HL-60 (cell line): ENCODE data around the gene LIMCH1.

ENCODE experiments used
- CTCF ChIP-seq: IDR thresholded peaks from one replicate; pipeline ENCODE4 v1.5.1; 2011; ENCODE audit warnings: low read length, control low read depth, inconsistent platforms; ENCODE audit not compliant: insufficient read depth
- POLR2AphosphoS5 ChIP-seq: IDR thresholded peaks from 2 replicates; pipeline ENCODE4 v1.6.1; 2012; ENCODE audit warnings: low read depth
- REST ChIP-seq: IDR thresholded peaks from 2 replicates; pipeline ENCODE4 v1.6.1; 2012; ENCODE audit warnings: low read depth; ENCODE audit not compliant: insufficient replicate concordance

- TF ChIP-seq CTCF (no peak), POLR2AphosphoS5 (no peak), REST (no peak)
These were observed 133.0 kb downstream of the LIMCH1 start for GRCh38 chr4:41670982-41671381.
